H4 (cell line): Measurements from ENCODE around the gene GPR3. TPM values are rescaled to one million over a fixed set of nuclear protein-coding genes. Genes with fewer than 3 reads are reported as not detected.
A peak's percentile ranks its signal among the peaks of the same experiment; 100 is the strongest.
"Not testable (repeated sequence)": the region's sequence is repeated elsewhere in the genome, so short reads cannot be mapped to it uniquely, and the experiment has no call there.

Source experiments
- DNase-seq: peaks from one replicate; pipeline ENCODE4 v3.0.0-alpha.2; 2015; ENCODE audit warnings: low spot score
- total RNA-seq: library from RNA; depleted of rRNA; stranded (reverse); fragments of >200 nt; shearing (Covaris generic); gene quantifications from 2 replicates; pipeline ENCODE4 v1.2.3, GENCODE V29; 2014

The GPR3 gene
- total RNA-seq, 1 experiment from 2014 or later, result 1.1 TPM

DNA sequence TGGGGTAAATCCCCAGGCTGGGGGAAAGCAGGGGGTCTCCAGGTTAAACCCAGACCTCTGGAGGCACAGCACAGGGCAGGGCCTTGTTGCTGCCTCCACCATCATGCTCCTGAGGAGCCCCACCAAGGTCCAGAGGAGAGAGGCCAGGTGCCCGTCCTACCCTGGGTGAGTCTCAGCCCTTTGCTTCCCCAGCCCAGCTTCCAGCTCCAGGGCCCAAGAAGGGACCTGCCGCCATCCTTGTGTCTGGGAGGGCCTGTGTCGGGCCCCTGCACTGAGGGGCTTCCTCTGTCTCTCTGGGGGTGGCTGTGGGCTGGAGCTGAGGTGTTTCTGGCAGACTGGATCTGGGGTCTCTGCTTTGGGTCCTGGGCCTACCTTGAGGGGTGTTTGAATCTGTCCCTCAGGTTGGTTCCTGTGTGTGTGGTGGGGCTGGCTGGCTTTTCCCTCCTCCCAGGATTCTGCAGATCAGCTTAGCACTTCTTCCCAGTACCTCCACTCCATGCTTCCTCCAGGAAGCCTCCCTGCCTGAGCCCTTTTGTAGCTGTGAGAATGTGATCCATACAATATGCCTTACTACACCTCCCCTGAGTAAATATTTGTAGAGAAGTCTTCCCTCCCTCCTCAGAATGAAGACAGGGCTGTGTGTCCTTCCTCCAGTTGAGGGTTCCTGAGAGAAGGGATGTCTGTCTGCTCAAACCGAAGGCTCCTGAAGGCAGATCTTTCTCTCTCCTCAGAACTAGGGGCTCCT, 6.2 kb downstream of the GPR3 start:
- DNase-seq, result no peak

DNA sequence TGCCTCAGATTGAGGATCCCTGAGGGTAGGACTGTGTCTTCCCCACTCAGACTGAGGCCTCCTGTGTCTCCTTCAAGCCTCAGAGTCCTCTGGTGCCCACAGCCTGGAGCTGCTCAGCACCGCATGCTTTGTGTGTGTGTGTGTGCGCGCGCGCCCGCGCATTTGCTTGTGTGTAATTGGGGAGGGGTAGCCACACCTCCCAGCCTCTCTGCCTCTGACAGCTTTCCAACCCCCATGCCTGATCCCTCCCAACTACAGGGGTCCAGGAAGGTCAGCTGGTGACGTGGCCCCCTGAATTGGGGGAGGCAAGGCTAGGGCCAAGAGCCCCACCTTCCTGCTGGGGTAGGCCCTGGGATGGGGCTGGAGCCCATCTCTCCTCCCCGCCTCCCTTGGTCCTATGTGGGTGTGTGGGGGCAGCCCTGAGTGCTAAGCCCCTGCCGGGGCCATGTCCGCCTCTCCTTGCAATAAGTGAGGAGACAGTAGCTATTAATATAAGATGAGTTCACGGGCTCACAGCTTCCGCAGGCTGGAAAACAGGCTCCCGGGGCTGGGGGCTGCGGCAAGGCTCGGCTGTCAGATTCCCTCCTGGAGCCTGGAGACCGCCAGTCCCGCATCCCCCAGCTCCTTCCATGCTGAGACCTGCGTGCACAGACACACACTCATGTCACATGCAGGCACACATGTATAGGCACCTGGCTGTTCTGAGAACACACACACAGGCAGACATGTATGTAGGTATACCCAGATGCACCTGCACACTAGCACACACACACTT, 7.0 kb downstream of the GPR3 start:
- DNase-seq, result no peak

DNA sequence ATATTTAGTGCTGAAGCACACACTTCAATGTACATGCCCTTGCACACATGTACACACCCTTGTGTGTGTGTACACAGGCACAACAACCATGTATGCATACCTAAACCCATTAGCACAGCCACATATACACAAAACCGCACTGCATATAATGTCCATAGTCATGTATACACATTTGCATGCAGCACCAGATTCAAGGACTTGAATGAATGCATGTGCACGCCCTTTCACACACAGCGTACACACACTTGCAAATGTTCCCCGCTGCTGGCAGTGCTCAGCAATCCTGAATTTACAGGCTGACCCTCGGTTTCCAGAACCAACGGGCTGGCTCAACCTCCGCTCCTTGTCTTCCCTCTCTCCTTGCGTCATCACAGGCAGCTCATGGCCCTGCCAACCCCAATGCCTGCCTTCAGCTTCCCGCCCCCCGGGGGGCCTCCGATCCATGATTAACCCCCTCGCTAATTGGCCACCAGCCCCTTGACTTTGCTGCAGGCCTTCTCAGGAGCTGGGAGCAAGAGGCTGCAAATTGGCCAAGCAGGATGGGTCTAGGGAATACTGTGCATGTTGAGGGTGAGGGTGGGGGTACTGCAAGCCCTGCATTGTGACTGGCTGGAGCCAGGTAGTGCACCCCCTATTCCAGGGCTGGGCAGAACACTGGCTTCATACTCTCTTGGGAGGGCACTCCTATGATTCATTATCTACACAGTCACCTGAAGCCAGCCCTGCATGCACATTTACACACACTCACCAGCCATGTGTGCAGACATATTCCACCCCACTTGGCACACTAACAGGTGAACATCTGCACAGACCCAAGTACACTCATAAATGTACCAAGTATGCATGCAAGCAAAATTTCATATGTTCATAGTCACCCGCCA, 7.9 kb downstream of the GPR3 start:
- no peak for DNase-seq

DNA sequence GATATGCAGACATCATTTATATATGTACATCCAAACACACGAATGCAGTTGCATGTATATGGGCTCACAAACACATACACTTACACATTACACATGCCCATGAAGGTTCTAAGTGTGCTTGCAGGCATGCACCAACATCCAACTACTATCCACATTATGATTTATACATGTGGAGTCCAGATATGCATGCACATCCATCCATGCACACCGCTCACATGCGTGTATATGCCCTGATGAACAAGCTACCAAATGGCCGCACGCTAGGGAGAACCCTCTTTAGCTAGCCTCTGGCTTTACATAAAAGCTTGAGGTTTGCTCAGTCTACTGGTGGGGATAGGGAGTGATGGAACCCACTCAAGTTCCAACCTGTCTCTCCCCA, 8.5 kb downstream of the GPR3 start:
- no peak for DNase-seq

DNA sequence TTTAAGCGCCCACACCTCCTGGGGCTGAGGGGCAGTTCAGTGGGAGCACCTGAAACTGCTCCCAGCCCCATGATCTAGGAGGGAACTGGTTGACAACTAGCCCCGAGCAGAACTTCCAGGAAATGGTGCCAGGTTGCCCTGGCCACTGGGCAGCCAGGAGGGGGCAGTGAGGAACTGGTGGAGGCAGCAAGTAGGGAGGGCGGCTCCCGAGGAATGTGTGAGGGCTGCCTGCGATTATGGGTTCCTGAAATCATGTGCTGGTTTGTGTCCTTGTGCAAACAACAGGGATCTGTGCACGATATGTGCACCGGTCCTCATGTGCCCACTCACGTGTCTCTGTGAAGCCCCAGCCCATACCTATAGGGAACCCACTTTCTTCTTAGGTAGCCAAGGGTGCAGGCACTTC, 9.9 kb downstream of the GPR3 start:
- no peak for DNase-seq

DNA sequence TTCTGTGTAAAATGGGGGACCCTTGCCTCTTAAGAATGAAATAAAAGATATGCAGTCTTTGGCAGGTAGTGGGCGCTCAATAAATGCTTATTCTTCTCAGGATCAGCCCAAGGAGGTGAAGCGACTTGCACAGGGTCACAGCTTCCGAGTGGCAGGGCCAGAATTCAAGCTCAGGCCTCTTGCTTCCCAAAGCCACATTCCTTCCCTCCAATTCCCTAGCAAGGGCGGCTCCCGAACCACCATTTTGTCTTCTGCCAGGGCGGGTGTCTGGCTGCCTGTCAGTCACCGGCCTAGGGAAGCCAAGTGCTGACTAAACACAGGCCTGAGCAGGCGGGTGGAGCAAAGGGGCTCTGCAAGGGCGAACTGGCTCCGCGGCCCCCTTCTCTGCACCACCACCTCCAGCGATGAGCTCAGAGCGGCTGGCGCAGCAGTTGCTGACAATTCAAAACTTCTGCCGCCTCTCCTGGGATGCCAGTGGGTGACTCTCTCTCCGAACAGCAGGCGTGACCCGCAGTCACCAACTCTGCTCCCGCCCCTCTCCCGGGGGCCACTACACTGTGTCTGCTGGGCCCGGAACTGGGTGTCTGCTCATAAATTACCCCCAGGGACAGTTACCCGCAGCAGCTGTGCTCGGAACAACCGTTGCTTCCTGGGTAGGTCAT, 10.8 kb downstream of the GPR3 start:
- no peak for DNase-seq

DNA sequence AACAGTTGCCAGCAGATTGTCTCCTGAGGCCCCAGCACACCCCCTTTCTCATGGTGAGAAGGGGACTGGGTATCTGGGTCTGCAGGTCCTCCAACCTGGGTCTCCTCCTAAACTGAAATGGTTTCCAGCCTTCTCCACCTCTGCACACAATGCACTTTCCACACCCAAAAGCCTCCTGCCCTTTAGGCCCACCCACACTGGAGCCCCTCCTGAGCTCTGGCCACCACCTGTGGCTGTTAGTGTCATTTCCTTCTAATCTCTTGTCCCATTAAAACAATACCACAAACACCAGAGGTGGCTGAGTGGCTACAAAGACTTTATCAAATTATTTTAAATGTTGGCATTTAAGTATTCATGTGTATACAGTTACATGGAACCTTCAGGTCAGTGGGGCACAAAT, 11.5 kb downstream of the GPR3 start:
- DNase-seq, result no peak

DNA sequence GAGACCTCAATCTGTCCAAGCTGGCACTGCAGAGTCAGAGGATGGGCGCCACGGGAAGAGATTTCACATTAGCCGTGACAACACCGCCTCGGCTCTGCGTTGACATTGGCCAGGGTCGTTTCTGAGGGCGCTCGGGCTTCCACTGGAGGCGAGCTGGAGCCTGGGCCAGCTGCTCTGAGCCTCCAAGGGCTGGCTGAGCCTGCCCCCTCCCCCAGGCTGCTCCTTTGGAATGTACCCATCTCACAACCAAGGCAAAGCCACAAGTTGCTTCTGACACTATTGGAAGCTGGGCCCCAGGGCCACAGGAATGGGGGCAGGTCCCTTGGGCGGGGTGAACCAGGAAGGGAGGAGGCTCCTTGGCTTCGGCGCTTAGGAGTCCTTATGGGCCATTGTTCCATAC, 12.7 kb downstream of the GPR3 start:
- DNase-seq, result no peak

DNA sequence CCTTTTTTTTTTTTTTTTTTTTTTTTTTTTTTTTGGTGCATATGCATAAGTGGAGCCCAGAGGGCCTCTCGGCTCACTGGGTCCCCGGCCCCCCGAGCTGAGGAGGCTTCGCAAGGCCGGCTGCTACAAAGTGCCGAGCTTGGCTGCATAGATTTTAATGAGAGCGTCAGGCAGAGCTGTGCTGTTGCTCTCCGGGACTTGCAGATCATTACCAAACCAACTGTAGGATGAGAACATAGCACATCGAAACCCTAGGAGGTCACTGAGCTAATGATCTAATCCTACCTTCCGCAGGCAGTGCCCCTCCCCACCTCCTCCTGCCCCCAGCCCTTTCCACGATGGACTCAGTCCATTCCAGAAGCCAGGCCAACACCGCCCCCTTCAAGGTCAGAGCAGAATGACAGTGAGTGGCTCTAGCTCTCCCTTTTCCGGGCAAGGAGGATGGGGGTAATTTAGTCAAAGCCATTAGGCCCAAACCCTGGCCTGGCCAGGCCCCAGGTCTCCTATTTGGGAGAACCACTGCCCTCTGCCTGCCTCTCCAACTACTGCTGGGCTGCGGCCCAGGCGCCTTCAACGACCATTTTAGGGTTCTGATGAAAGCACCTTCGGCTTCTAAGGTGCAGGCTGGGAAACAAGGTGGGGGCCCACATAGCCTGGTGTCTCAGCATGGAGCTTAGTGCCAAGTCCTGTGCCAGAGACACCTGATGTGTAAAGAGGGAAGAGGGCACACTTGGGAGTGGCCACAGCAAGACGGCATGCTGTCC, 13.4 kb downstream of the GPR3 start:
- not testable (repeated sequence) for DNase-seq

DNA sequence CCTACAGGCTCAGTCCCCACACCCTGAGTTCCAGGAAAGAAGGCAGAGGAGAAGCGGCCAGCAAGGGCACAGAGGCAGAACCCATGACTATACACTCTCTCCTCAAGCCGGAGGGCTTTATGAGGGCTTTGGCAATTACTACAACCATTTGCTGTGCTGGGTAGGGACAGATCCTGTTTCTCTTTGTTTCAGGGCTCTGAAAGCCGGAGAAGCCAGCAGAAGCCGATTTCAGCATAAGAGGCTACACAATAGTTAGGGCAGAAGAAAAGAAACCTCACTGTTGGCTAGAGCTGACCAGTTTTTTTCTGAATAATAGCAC, 13.9 kb downstream of the GPR3 start:
- DNase-seq, result no peak

DNA sequence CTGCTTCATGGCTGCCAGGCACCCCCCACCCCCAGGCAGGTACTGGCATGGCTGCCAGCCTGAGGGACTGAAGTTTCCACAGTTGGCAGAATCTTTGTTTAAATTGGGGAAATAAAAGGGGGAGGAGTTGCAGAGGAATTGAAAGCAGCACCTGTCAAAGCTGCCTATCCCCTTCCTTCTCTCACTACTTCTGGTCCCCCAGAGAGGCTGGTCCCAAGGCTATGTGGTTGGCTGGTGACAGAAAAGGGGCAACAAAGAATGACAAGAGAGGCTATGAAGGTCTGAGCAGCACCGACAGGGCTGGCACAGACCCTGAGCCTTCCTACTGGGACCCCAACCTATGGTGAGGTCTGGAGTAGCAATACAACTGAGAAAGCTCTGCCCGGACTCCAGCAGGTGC, 14.4 kb downstream of the GPR3 start:
- DNase-seq, result not testable (repeated sequence)

DNA sequence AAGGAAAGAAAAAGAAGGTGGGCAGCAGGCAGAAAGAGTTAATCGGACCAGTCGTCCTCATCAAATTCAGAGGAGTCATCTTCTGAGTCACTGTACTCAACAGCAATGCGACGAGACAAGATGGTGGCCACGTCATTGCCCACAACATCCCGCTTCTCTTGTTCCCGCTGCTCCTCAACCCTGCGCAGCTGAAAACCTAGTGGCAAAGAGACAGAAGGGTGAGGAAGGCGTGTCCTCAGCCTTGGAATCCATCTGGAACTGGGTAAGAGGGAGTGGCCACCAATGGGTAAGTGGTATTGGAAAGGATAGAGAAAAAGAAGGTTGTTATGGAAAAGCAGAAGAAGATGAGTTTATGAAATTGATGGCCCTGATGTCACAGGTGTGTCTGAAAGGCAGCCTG, 15.7 kb downstream of the GPR3 start:
- DNase-seq, result no peak

DNA sequence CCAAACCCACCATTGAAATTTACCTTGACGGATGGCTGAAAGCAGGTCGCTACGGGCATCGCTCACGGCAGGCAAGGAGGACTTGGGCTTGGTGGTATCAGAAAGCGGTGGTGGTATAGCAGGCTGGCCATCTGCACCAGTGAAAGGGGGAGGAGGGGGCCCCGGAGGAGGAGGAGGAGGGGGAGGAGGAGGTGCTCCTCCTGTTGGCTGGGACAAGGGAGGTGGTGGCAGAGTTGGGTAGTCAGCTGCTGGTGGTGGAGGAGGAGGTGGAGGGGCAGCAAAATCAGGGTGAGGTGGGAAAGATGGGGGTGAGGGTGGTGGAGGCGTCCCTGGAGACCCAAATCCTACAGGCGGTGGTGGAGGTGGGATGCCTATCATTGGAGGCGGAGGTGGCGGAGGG, 17.2 kb downstream of the GPR3 start:
- DNase-seq, result no peak

DNA sequence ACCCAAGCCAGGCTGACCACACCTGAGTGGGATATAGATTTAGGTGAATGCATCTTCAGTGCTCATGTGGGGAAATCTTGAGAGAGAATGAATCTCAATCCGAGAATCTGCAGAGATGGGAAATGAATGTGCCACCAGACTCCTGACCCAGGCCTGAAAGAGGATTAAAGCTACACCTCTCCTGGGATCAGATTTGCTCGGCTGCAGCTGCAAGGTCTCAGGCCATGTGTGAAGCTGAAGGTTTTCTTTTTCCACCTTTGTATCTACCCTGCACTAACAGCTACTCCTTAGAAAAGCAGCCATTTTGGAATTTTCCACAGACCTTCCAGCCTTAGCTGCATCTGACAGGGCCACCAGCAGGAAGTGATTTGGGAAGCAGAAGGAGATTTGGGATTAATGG, 18.3 kb downstream of the GPR3 start:
- no peak for DNase-seq

DNA sequence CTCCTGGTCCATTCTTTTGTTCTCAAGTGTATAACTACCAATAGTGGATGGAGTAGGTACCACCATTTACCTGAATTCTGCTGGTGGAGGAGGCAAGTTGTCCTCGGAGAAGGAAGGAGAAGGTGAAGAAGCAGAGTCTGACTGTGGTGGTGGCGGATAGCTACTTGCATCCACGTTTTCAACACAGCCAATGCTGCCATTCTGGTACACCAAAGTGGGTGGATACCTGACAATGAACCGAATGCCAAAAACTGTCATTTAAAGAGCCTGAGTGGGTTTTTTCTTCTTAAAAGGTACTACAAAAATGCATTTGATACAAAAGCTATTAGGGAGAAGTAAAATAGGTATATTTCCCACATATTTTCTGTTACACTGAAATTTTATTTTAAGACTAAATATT, 20.1 kb downstream of the GPR3 start:
- no peak for DNase-seq

DNA sequence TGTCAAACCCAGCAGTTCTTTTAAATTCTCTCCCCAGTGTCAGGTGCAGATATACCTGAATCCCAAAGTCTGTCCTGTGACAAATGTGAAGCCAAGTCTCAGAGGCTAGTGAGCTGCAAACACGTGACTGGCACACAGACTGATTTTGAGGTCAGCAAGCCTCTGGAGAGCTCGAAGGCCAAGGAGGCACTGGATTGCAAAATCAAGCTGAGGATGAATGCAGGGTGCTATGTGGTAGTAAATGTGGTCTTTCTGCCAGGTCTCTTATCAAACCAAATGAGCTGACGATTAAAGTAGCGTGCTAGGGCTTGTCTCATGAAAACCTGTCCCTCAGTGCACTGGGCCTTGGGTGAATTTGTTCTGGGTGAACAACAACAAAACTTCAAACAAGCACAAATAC, 20.6 kb downstream of the GPR3 start:
- no peak for DNase-seq

DNA sequence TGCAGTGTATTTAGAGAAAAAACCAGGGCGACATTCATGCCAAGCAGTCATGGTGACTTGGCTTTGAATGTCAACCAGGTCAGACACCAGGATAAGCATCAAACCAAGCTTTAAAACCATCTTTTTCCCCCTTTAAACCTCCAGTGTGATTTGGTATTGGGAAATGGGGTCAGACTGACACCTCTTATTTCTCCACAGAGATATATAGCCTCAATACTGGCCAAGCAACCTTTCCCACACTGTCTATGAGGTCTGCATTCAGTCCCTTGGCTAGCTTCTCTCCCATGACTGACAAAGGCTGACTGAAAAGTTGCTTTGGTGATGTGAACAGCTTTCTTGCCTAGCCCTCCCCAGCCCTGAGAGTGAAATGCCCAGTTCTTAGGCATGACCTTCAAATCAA, 21.7 kb downstream of the GPR3 start:
- no peak for DNase-seq

DNA sequence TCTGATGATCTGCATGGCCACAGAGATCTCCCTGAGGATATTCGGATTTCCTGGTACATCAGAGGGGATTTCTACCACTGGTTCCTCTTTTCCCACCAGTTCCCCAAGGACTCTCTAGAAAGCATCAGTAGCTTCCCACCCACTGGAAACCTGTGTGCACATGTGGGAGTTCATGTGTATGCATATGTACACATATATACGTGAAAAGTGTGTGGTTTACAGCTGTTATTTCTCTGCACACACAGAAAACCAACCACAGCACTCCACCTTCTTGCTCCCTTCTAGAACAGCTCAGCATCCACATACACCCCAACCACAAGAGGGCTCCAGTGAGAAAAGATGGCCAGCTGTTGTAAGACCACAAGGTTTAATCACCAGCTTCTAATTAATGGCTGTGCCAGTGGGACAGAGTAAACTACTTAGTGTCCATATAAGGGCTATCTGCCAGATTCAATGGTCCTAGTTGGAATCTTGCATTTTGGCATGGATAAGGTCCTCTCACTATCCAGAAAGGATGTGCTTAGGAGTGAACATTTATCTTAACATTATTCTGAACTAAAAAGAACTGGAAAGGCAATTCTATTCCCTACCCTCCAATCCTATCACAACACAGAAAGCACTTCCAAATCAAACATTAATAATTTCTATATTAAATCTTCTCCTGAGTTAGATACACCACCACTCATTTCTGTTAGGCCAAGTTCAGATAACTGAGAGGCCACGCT, 24.1 kb downstream of the GPR3 start:
- DNase-seq, result peak; percentile 57

DNA sequence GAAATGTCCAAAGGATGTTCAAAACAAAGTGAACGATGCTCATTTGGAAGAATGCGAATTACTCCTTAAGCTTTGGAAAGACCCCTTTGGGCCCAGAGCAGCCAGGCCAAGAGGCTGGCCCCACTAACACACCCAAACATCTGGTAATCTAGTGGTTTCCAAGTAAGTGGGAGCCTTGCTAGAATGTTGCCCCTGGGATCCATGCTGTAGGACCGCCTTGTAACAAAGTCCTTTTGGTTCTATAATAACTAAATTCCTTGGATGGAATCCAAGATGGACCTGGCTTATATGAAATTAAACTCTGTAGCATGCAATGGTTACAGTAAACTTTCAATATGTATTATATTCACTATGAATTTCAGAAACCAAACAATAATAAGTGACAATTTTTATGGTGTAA, 25.3 kb downstream of the GPR3 start:
- no peak for DNase-seq

DNA sequence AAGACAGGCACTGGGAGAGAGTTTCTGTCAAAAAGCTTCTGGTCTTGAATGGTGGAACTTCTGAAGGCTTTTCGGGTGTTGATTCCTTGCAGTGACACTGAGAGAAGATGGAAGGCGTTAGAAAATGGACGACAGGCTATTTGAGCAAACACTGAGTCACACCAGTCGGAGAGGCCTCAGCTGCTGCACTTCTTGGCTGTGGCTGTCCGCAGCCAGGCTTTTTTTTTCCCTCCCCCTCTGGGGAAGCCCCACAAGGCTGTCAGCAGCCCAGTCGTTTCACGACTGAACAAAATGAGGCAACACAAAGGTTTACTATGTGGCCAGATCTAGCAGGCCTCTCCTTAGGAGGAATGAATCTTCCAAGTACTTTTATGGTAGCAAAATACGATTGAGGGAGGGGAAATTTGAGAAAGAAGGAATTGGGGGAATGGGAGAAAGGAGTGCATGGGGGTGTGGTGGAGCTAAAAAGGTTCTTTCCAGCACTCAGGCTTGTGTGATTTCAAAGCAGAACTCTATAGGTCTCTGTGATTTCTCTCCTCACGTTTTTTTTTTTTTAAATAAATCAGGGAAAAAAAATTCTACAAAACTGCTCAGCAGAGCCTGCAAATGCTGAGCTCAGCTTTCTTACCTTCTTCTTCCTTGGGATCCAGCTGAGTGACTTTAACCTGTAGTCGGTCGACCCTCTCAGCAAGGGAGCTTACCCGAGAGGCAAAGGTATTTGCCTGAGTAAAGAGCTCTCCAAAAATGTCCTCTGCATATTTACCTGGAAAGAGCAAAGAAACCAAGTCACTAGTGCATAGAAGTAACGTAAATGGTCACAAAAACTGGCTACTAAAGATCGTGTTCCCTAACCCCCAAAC, 26.1 kb downstream of the GPR3 start:
- peak; percentile 25 for DNase-seq
